K562 (cell line): ENCODE data around the gene HOXA11. TPM values are rescaled to one million over a fixed set of nuclear protein-coding genes. Genes with fewer than 3 reads are reported as not detected.

Source experiments
- ATAC-seq: fragments of 200-7000 bp; cut with Tn5 transposase; 3 replicates; pipeline ENCODE4 v1.9.1; 2020; ENCODE audit warnings: moderate library complexity
- BruUV-seq: library from RNA; stranded (reverse); fragments of 400-500 nt; replicated peaks from 2 replicates; lab custom pipeline; 2021; lab: Mats Ljungman, UMichigan
- CTCF ChIA-PET: fragments of 300-600 bp; formaldehyde crosslinking; extraction: SDS; loops from one replicate; lab custom pipeline; 2021; ENCODE audit warnings: low intra/inter-chr PET ratio; lab: Yijun Ruan, JAX
- POLR2A ChIA-PET: fragments of 300-600, 350-650 bp; sonication (Branson Sonifier 250); formaldehyde crosslinking; extraction: SDS; loops from one replicate; lab custom pipeline; 2021; ENCODE audit warnings: antibody characterized with exemption, inconsistent platforms; lab: Yijun Ruan, JAX
- DNase-seq, 4 experiments: peaks; one replicate each; pipeline versions ENCODE4 v3.0.0 to v3.0.0-alpha.2; 2011 to 2018; ENCODE audit warnings: low spot score in 3 of 4, mixed read lengths in 3 of 4; ENCODE audit errors: extremely low read depth in 1 of 4
- FAIRE-seq: peaks from 2 replicates; lab custom pipeline; 2011; peaks lifted over from hg19 to GRCh38; lab: Jason Lieb, UNC
- H2AFZ ChIP-seq: 2 replicates; pipeline ENCODE4 v1.6.0; 2011; ENCODE audit warnings: low read depth, low read length, control low read depth, inconsistent platforms
- H3K27ac ChIP-seq: fragments of 200-600 bp; 3 replicates; pipeline ENCODE4 v1.8.0; 2011; ENCODE audit warnings: low read depth, mild to moderate bottlenecking, control low read depth, inconsistent platforms, low read length, moderate library complexity, mixed read lengths; ENCODE audit errors: extremely low read depth
- H3K27me3 ChIP-seq, 2 experiments: fragments of 300-600 bp in 1 of 2; 2 replicates in 1 of 2; 3 replicates in 1 of 2; pipeline versions ENCODE4 v1.6.0 to v1.8.0; 2011; ENCODE audit warnings: inconsistent platforms in 2 of 2, low read length in 2 of 2, mild to moderate bottlenecking in 1 of 2, mixed read lengths in 1 of 2, moderate library complexity in 1 of 2; ENCODE audit not compliant: control insufficient read depth in 2 of 2, insufficient read depth in 2 of 2
- H3K36me3 ChIP-seq: fragments of 300-600 bp; 3 replicates; pipeline ENCODE4 v1.8.0; 2011; ENCODE audit warnings: mild to moderate bottlenecking, low read length, inconsistent platforms; ENCODE audit not compliant: control insufficient read depth, insufficient read depth
- H3K4me1 ChIP-seq, 2 experiments: fragments of 200-600 bp in 1 of 2; replicated peaks in 1 of 2; 2 replicates in 1 of 2; 3 replicates in 1 of 2; pipeline versions ENCODE4 v1.5.1 to v1.8.0; 2011; ENCODE audit warnings: inconsistent platforms in 2 of 2, low read length in 2 of 2, mild to moderate bottlenecking in 1 of 2, mixed read lengths in 1 of 2, moderate library complexity in 1 of 2; ENCODE audit not compliant: control insufficient read depth in 2 of 2, insufficient read depth in 2 of 2
- H3K4me2 ChIP-seq: 2 replicates; pipeline ENCODE4 v1.6.1; 2011; ENCODE audit warnings: low read length, control low read depth, inconsistent platforms, mixed read lengths; ENCODE audit not compliant: insufficient read depth
- H3K4me3 ChIP-seq: fragments of 200-600 bp; sonication (generic), shearing (Covaris generic); 2 replicates; pipeline ENCODE4 v1.5.1; 2016; ENCODE audit warnings: control low read depth, inconsistent platforms
- H3K79me2 ChIP-seq: fragments of 200-600 bp; 3 replicates; pipeline ENCODE4 v1.8.0; 2011; ENCODE audit warnings: low read length, inconsistent platforms; ENCODE audit not compliant: control insufficient read depth, insufficient read depth
- H3K9ac ChIP-seq, 2 experiments: 2 replicates each; pipeline versions ENCODE4 v1.6.0 to v1.6.1; 2011; ENCODE audit warnings: low read depth in 2 of 2, low read length in 2 of 2, control low read depth in 1 of 2, inconsistent platforms in 1 of 2, mild to moderate bottlenecking in 1 of 2, mixed read lengths in 1 of 2; ENCODE audit not compliant: insufficient read depth in 1 of 2
- H3K9me1 ChIP-seq: one replicate; pipeline ENCODE4 v1.6.0; 2011; ENCODE audit warnings: inconsistent platforms, mild to moderate bottlenecking, low read length, moderate library complexity; ENCODE audit not compliant: control insufficient read depth, insufficient read depth
- H3K9me3 ChIP-seq: replicated peaks from 2 replicates; pipeline ENCODE4 v1.5.1; 2011; ENCODE audit warnings: low read depth, low read length, inconsistent platforms; ENCODE audit not compliant: control insufficient read depth, insufficient read depth
- H4K20me1 ChIP-seq: replicated peaks from 2 replicates; pipeline ENCODE4 v1.6.1; 2011; ENCODE audit warnings: low read length, inconsistent platforms, mixed read lengths; ENCODE audit not compliant: control insufficient read depth, insufficient read depth
- DIDO1 ChIP-seq: fragments of 450-650 bp; IDR thresholded peaks from 2 replicates; pipeline ENCODE4 v1.6.1; 2016; ENCODE audit warnings: low read depth, missing biosample characterization, missing genetic modification characterization
- HNRNPK ChIP-seq: fragments of 200-400 bp; formaldehyde crosslinking; IDR thresholded peaks from one replicate; pipeline ENCODE4 v1.6.1; 2018; ENCODE audit warnings: mild to moderate bottlenecking, low read depth, low read length; ENCODE audit not compliant: poor library complexity, severe bottlenecking
- MEIS2 ChIP-seq: fragments of 450-650 bp; IDR thresholded peaks from 2 replicates; pipeline ENCODE4 v1.6.1; 2014; ENCODE audit warnings: mild to moderate bottlenecking; ENCODE audit not compliant: partially characterized antibody
- MIER1 ChIP-seq: fragments of 450-650 bp; IDR thresholded peaks from 2 replicates; pipeline ENCODE4 v1.6.1; 2016; ENCODE audit warnings: antibody characterized with exemption, mild to moderate bottlenecking, low read depth
- OTX1 ChIP-seq: fragments of 450-650 bp; formaldehyde crosslinking; IDR thresholded peaks from 2 replicates; pipeline ENCODE4 v1.4.0; 2022; ENCODE audit warnings: mild to moderate bottlenecking
- RAD21 ChIP-seq, 2 experiments: fragments of 250-450 bp in 1 of 2; fragments of 450-650 bp in 1 of 2; sonication (Bioruptor Pico) in 1 of 2; formaldehyde crosslinking in 1 of 2; IDR thresholded peaks in 1 of 2; conservative IDR thresholded peaks in 1 of 2; 2 replicates each; pipeline versions ENCODE4 v1.4.0 to v1.8.0; 2020 to 2022; ENCODE audit warnings: mild to moderate bottlenecking in 2 of 2, moderate library complexity in 1 of 2
- RNF2 ChIP-seq: sonication (generic); IDR thresholded peaks from 2 replicates; pipeline ENCODE4 v1.6.1; 2016
- SAP30 ChIP-seq: fragments of 200-600 bp; sonication (generic); IDR thresholded peaks from 2 replicates; pipeline ENCODE4 v1.6.1; 2012; ENCODE audit warnings: borderline replicate concordance, low read depth, mild to moderate bottlenecking, moderate library complexity, low read length, control low read depth, inconsistent platforms; ENCODE audit not compliant: insufficient read depth, poor library complexity, severe bottlenecking
- SREBF2 ChIP-seq: sonication (generic); formaldehyde crosslinking; IDR thresholded peaks from 2 replicates; pipeline ENCODE4 v1.4.0; 2020; ENCODE audit warnings: mild to moderate bottlenecking, missing genetic modification reagents
- SRF ChIP-seq, 2 experiments: fragments of 250-450, 450-650 bp in 1 of 2; sonication (Bioruptor Pico) in 1 of 2; sonication (generic) in 1 of 2; formaldehyde crosslinking; IDR thresholded peaks; 2 replicates each; pipeline versions ENCODE4 v1.5.0 to v1.5.1; 2020 to 2022; ENCODE audit warnings: mild to moderate bottlenecking in 1 of 2, missing genetic modification reagents in 1 of 2
- ZFP30 ChIP-seq: fragments of 250-450 bp; sonication (Bioruptor Pico); IDR thresholded peaks from 2 replicates; pipeline ENCODE4 v1.8.0; 2022; ENCODE audit warnings: moderate library complexity, mild to moderate bottlenecking, inconsistent platforms, borderline replicate concordance
- ZKSCAN3 ChIP-seq: fragments of 250-450 bp; sonication (Bioruptor Pico); IDR thresholded peaks from 2 replicates; pipeline ENCODE4 v1.4.0; 2020
- ZKSCAN8 ChIP-seq: fragments of 200-800 bp; sonication (Bioruptor generic); IDR thresholded peaks from 2 replicates; pipeline ENCODE4 v1.6.1; 2016; ENCODE audit warnings: missing genetic modification characterization, missing compliant biosample characterization
- ZNF140 ChIP-seq: fragments of 250-450 bp; sonication (Bioruptor Pico); IDR thresholded peaks from 2 replicates; pipeline ENCODE4 v1.8.0; 2021; ENCODE audit warnings: moderate library complexity, mild to moderate bottlenecking, inconsistent platforms
- ZNF282 ChIP-seq: sonication (generic); formaldehyde crosslinking; IDR thresholded peaks from 2 replicates; pipeline ENCODE4 v1.8.1; 2023; ENCODE audit warnings: missing genetic modification reagents
- ZNF3 ChIP-seq: fragments of 250-450 bp; sonication (Bioruptor Pico); IDR thresholded peaks from 2 replicates; pipeline ENCODE4 v1.5.0; 2021; ENCODE audit warnings: mild to moderate bottlenecking, moderate library complexity
- ZNF717 ChIP-seq: fragments of 250-450 bp; sonication (Bioruptor Pico); IDR thresholded peaks from 2 replicates; pipeline ENCODE4 v1.5.0; 2021
- ZNF740 ChIP-seq, 3 experiments: fragments of 200-800 bp in 1 of 3; sonication (Bioruptor generic) in 1 of 3; sonication (generic) in 1 of 3; formaldehyde crosslinking in 1 of 3; IDR thresholded peaks; 2 replicates each; pipeline versions ENCODE4 v1.6.1 to v1.8.0; 2016 to 2022; ENCODE audit warnings: mild to moderate bottlenecking in 2 of 3, missing compliant biosample characterization in 2 of 3, missing genetic modification characterization in 2 of 3, missing genetic modification reagents in 1 of 3
- WGBS: fragments of 100-300 bp; shearing (Covaris generic); methylation state at CpG from one replicate; pipeline ENCODE4 v1.1.6; 2016; ENCODE audit warnings: low coverage, mixed read lengths; ENCODE audit not compliant: insufficient coverage; ENCODE audit errors: missing lambda C conversion rate; 5-methylcytosine and 5-hydroxymethylcytosine counted together
- in situ Hi-C: fragments of 300-500 bp; cut with MboI; formaldehyde crosslinking; loops from 4 replicates; pipeline ENCODE4 v1.15.0; 2018; ENCODE audit warnings: inconsistent platforms, mixed read lengths
- intact Hi-C: fragments of 100-400 bp; cut with micrococcal nuclease; formaldehyde crosslinking; loops from 2 replicates; pipeline ENCODE4 v1.14.2; 2022
- polyA plus RNA-seq, 8 experiments: library from polyadenylated mRNA; depleted of rRNA in 4 of 8; stranded (reverse) in 5 of 8; unstranded in 3 of 8; fragments of >200 nt; fragmentation: Nextera tagmentation in 2 of 8; fragmentation: Illumina TruSeq in 1 of 8; extraction: Ambion mirVana in 2 of 8; extraction: Trizol in 1 of 8; gene quantifications; 2 replicates each; pipeline versions ENCODE4 v1.2.1 to v1.2.3, GENCODE V29; 2011 to 2014; ENCODE audit warnings: inconsistent platforms in 1 of 8, missing spikeins in 1 of 8
- total RNA-seq, 7 experiments: library from RNA; depleted of rRNA in 6 of 7; stranded (reverse); fragments of >200 nt in 6 of 7; fragmentation: Illumina TruSeq in 2 of 7; extraction: Trizol in 2 of 7; gene quantifications; 2 replicates each; pipeline versions ENCODE4 v1.2.1 to v1.2.3, GENCODE V29; 2011 to 2021; ENCODE audit warnings: low replicate concordance in 1 of 7

Gene HOXA11
- total and polyA plus RNA-seq, 9 of the 15 experiments (the other 6 are each of a cell fraction or from before 2014, with no cell fraction given): not detected

- Histone ChIP-seq H3K4me3 (no peak overlapping the region), H3K36me3 (no peaks in the 10 kb centered on the region), H2AFZ (no peak overlapping the region), H3K27me3 (peaks cover 48 to 79% of the 10 kb centered on the region in 2 experiments)
- DNase-seq: no peak
- CTCF ChIA-PET: no interaction called here
- no peak for TF ChIP-seq ZKSCAN3
- TF ChIP-seq HNRNPK: no peak
- TF ChIP-seq ZNF3: no peak
- no peak for TF ChIP-seq ZNF282
- no peak for TF ChIP-seq MIER1
- no peak for TF ChIP-seq ZFP30 (CRISPR knock-in tag)
- no peak for TF ChIP-seq SAP30
- TF ChIP-seq ZNF717 (CRISPR knock-in tag): no peak
- no peak for TF ChIP-seq ZNF740 (CRISPR knock-in tag; IDR thresholded peaks at IDR 0.05)
- no peak for TF ChIP-seq ZNF740 (tag; IDR thresholded peaks at IDR 0.05)
- no peak for TF ChIP-seq ZKSCAN8 (CRISPR knock-in tag)
- TF ChIP-seq SRF (CRISPR knock-in tag; IDR thresholded peaks at IDR 0.05): no peak
- no peak for TF ChIP-seq DIDO1
- no peak for TF ChIP-seq OTX1 (CRISPR knock-in tag)
- TF ChIP-seq SREBF2 (CRISPR knock-in tag): no peak
- no peak for TF ChIP-seq MEIS2
- TF ChIP-seq RNF2: no peak
- no peak for TF ChIP-seq ZNF140
- no peak for TF ChIP-seq RAD21 (CRISPR knock-in tag; conservative IDR thresholded peaks at IDR 0.05 in 1 of 2, IDR thresholded peaks at IDR 0.05 in 1 of 2)
- TF ChIP-seq, all 486 proteins: peak for 0
- BruUV-seq: no TSS peak
- Histone ChIP-seq H3K9ac (no peak overlapping the region), H3K9me1 (no peaks in the 10 kb centered on the region), H3K27ac (no peak overlapping the region), H4K20me1 (no peaks in the 10 kb centered on the region), H3K79me2 (no peaks in the 10 kb centered on the region), H3K9me3 (no peaks in the 10 kb centered on the region; the same call in 1 of the 2 replicates), H3K4me1 (peaks cover 0 to 29% of the 10 kb centered on the region in 2 experiments; a peak in 2 of 5 replicates), H3K4me2 (no peak overlapping the region)
- FAIRE-seq (no peak), ATAC-seq (no peak)
- POLR2A ChIA-PET: no interaction called here
- in situ Hi-C loops (no loop called here), intact Hi-C loops (no loop called here)
- 15% methylated on average over 25 of the region's 30 CpGs for WGBS
These were observed 1.2 kb downstream of the HOXA11 start for GRCh38 chr7:27183682-27184336.
